ENCODE measurements around the gene ASPDH. TPM values are rescaled to one million over a fixed set of nuclear protein-coding genes. Genes with fewer than 3 reads are reported as not detected.
A peak's percentile ranks its signal among the peaks of the same experiment; 100 is the strongest.

The ASPDH gene
- total RNA-seq, 2 experiments from 2014 or later = not detected

GRCh38 chr19:50510121-50510670 is 3.5 kb downstream of the ASPDH start:
- H3K36me3 Mint-ChIP-seq (ENCODE audit: low read depth) = peaks cover 2% of the 10 kb centered on the region
- peak overlapping the region; percentile 88 for H3K27ac Mint-ChIP-seq
- H3K27me3 Mint-ChIP-seq (ENCODE audit: low read depth) = peaks cover 16% of the 10 kb centered on the region
- intact Hi-C loops (cut with micrococcal nuclease) = loop anchor here (10.0 kb wide), 1 partner anchor 1195 kb away; no protein-coding TSS in a partner anchor
- CTCF ChIA-PET = interaction anchor here (0.6 to 0.7 kb wide), 2 partner anchors 13 to 214 kb away, joined by 3 read pairs; no protein-coding TSS in a partner anchor
- H3K4me1 Mint-ChIP-seq (ENCODE audit: low read depth) = peaks cover 23% of the 10 kb centered on the region
- H3K9me3 Mint-ChIP-seq = no peaks in the 10 kb centered on the region
- H3K4me3 Mint-ChIP-seq = peak overlapping the region; percentile 87
- no peak for DNase-seq

DNA sequence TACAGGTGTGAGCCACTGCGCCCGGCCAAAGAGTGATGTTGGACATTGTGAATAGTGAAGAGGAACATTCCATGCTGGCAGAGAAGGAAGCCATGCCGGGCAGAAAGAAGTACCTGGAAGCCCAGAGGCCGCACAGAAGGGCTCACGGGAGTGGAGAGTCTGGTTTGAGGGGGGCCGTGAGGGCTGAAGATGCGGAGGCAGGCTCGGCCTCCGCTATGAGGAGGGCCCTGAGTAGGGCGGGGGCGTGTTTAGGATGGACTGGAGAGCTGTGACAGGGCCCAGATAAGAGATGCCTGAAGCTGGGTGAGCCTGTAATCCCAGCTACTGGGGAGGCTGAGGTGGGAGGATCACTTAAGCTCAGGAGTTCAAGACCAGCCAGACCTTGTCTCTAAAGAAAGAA is 4.3 kb downstream of the ASPDH start:
- Mint-ChIP-seq H3K27me3 (ENCODE audit: low read depth) (peaks cover 14% of the 10 kb centered on the region), H3K27ac (no peak overlapping the region), H3K4me3 (no peak overlapping the region), H3K9me3 (no peaks in the 10 kb centered on the region), H3K36me3 (ENCODE audit: low read depth) (peaks cover 2% of the 10 kb centered on the region), H3K4me1 (ENCODE audit: low read depth) (peaks cover 21% of the 10 kb centered on the region)
- DNase-seq = no peak
- intact Hi-C loops (cut with micrococcal nuclease) = no loop called here
- CTCF ChIA-PET = interaction anchor here (0.7 kb wide), 1 partner anchor 14 kb away, joined by 3 read pairs; no protein-coding TSS in a partner anchor

- DNase-seq = no peak
- CTCF ChIA-PET = no interaction called here
- Mint-ChIP-seq H3K27me3 (ENCODE audit: low read depth) (peaks cover 10% of the 10 kb centered on the region), H3K36me3 (ENCODE audit: low read depth) (peaks cover 2% of the 10 kb centered on the region), H3K4me1 (ENCODE audit: low read depth) (peaks cover 20% of the 10 kb centered on the region), H3K4me3 (peak overlapping the region; percentile 38), H3K9me3 (no peaks in the 10 kb centered on the region), H3K27ac (no peak overlapping the region)
- intact Hi-C loops (cut with micrococcal nuclease) = no loop called here
These were observed 4.9 kb downstream of the ASPDH start for GRCh38 chr19:50508843-50509190.

- no peak for DNase-seq
- CTCF ChIA-PET = no interaction called here
- no peaks in the 10 kb centered on the region for H3K27me3 Mint-ChIP-seq (ENCODE audit: low read depth)
- H3K4me1 Mint-ChIP-seq (ENCODE audit: low read depth) = peaks cover 20% of the 10 kb centered on the region
- intact Hi-C loops (cut with micrococcal nuclease) = no loop called here
- no peak overlapping the region for H3K27ac Mint-ChIP-seq
- no peaks in the 10 kb centered on the region for H3K9me3 Mint-ChIP-seq
- H3K4me3 Mint-ChIP-seq = no peak overlapping the region
- H3K36me3 Mint-ChIP-seq (ENCODE audit: low read depth) = peaks cover 2% of the 10 kb centered on the region
These were observed 6.3 kb downstream of the ASPDH start for GRCh38 chr19:50507376-50507775.

DNA sequence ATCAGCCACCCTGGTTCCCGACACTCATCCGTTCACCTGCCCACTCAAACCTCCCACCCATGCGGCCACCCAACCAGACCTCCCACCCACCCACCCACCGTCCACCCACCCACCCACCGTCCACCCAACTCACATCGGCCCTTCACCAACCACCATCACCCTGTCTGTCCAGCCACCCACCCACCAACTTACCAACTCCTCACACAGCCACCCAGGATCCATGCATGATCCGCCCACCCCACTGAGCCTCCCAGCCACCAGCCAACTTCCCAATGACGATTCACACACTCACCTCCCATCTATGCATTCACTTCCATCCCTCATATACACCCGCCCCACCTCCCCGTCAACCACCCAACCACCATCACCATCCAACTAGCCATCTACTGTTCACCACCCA is 7.0 kb downstream of the ASPDH start:
- peaks cover 18% of the 10 kb centered on the region for H3K4me1 Mint-ChIP-seq (ENCODE audit: low read depth)
- no peak overlapping the region for H3K27ac Mint-ChIP-seq
- H3K36me3 Mint-ChIP-seq (ENCODE audit: low read depth) = peaks cover 2% of the 10 kb centered on the region
- no peaks in the 10 kb centered on the region for H3K9me3 Mint-ChIP-seq
- CTCF ChIA-PET = no interaction called here
- intact Hi-C loops (cut with micrococcal nuclease) = no loop called here
- H3K27me3 Mint-ChIP-seq (ENCODE audit: low read depth) = no peaks in the 10 kb centered on the region
- no peak for DNase-seq
- no peak overlapping the region for H3K4me3 Mint-ChIP-seq

DNA sequence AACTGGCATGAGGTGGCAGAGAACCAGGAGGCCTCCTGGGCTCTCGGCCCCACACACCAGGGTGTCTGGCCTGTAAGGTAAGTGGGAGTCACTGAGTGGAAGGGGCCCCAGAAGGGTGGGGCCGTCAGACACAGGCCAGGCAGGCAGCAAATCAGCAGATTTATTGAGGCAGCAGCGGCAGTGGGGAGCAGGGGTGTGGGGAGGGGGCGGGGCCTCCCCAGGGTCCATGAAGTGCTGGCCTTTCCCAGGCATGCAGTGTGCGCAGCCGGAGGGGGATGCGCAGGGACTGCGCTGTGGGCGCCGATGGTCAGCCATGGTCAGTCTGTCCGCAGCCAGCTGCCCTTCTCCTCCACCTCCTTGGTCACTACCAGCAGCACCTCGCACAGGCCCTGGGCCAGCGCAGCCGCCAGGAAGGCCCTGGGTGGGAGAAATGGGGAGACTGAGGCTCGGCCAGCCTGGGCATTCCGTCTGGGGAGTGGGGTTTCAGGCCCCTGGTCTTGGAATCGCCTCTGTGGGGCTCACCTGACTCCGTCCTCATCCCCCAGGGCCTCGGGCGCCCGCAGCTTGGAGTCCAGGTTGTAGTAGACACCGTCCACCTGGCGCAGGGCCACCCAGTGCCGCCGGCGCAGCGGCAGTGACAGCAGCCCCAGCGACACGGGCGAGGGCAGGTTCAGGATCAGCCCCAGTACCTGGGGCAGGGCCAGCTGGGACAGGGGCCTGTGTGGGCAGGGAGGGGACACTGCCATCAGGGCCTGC is 7.7 kb downstream of the ASPDH start:
- peaks cover 14% of the 10 kb centered on the region for H3K4me1 Mint-ChIP-seq (ENCODE audit: low read depth)
- H3K9me3 Mint-ChIP-seq = no peaks in the 10 kb centered on the region
- DNase-seq = no peak
- peaks cover 2% of the 10 kb centered on the region for H3K36me3 Mint-ChIP-seq (ENCODE audit: low read depth)
- H3K4me3 Mint-ChIP-seq = no peak overlapping the region
- intact Hi-C loops (cut with micrococcal nuclease) = no loop called here
- no peaks in the 10 kb centered on the region for H3K27me3 Mint-ChIP-seq (ENCODE audit: low read depth)
- CTCF ChIA-PET = no interaction called here
- no peak overlapping the region for H3K27ac Mint-ChIP-seq

DNA sequence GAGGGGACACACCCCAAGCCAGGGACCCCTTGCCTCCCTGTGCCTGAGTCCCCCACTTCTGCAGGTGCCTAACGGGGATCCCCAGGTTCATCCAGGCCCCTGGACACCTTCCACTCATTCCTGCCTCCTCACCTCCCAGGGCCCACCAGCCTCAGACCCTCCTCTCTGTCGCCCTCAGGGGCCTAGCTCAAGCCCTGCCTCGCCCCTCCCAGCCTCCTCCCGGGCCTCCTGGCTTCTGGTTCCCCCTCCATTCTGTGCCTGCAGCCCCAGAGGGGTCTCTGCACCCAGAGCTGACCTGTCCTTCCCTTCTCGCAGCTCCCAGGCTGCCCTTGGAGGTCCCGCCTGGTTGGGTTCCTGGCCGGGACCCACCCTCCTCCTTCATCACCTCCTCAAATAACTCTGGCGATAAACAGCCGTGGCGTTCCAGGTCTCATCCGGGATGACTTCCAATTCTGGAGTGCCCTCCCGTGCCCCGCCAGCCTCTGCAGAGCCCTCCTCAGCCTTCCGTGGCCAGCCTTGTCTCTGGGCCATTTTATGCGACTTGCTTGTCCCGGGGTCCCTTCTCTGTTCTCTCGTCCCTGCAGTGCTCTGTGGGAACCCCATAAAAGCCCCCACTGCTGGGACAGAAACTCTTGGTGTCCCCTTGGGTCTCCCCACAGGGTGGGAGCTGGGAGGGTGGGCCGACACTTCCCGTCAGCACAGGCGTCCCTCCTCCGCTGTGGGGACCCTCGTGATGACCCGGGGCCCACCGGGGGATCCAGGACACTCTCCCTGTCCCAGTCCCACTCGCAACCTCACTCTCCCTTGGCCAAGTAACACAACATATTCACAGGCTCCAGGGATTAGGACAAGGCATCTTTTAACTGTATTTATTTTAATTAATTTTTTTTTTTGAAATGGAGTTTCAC is 11.9 kb downstream of the ASPDH start:
- Mint-ChIP-seq H3K27ac (no peak overlapping the region), H3K36me3 (ENCODE audit: low read depth) (no peaks in the 10 kb centered on the region), H3K27me3 (ENCODE audit: low read depth) (no peaks in the 10 kb centered on the region), H3K4me1 (ENCODE audit: low read depth) (no peaks in the 10 kb centered on the region), H3K9me3 (no peaks in the 10 kb centered on the region), H3K4me3 (no peak overlapping the region)
- intact Hi-C loops (cut with micrococcal nuclease) = no loop called here
- DNase-seq = no peak
- CTCF ChIA-PET = no interaction called here

- no peak for DNase-seq
- Mint-ChIP-seq H3K27me3 (ENCODE audit: low read depth) (no peaks in the 10 kb centered on the region), H3K4me1 (ENCODE audit: low read depth) (no peaks in the 10 kb centered on the region), H3K9me3 (no peaks in the 10 kb centered on the region), H3K4me3 (no peak overlapping the region), H3K36me3 (ENCODE audit: low read depth) (no peaks in the 10 kb centered on the region), H3K27ac (no peak overlapping the region)
- CTCF ChIA-PET = no interaction called here
- intact Hi-C loops (cut with micrococcal nuclease) = no loop called here
These were observed 12.5 kb downstream of the ASPDH start for GRCh38 chr19:50501186-50501567.

DNA sequence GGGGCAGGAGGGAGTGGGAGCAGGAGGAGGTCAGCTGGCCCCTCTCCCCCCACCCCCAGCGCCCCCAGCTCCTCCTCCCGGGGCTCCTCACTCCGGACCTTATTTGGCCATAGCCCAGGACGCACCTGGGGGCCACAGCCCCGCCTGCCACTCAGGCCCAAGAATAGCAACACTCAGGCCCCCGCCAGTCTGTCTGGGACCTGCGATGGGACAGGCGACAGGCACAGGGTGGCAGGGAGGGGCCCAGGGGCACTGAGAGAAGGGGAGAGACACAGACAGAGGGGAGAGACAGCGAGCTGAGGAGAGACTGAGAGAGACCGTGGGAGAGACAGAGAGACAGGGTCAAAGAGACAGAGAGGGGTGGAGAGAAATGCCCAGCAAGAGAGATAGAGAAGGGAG is 13.0 kb downstream of the ASPDH start:
- no peak for DNase-seq
- no peaks in the 10 kb centered on the region for H3K27me3 Mint-ChIP-seq (ENCODE audit: low read depth)
- intact Hi-C loops (cut with micrococcal nuclease) = no loop called here
- no peak overlapping the region for H3K27ac Mint-ChIP-seq
- H3K4me1 Mint-ChIP-seq (ENCODE audit: low read depth) = no peaks in the 10 kb centered on the region
- CTCF ChIA-PET = interaction anchor here (0.6 kb wide), 1 partner anchor 562 kb away, joined by 5 read pairs; no protein-coding TSS in a partner anchor
- H3K9me3 Mint-ChIP-seq = no peaks in the 10 kb centered on the region
- H3K4me3 Mint-ChIP-seq = no peak overlapping the region
- no peaks in the 10 kb centered on the region for H3K36me3 Mint-ChIP-seq (ENCODE audit: low read depth)

DNA sequence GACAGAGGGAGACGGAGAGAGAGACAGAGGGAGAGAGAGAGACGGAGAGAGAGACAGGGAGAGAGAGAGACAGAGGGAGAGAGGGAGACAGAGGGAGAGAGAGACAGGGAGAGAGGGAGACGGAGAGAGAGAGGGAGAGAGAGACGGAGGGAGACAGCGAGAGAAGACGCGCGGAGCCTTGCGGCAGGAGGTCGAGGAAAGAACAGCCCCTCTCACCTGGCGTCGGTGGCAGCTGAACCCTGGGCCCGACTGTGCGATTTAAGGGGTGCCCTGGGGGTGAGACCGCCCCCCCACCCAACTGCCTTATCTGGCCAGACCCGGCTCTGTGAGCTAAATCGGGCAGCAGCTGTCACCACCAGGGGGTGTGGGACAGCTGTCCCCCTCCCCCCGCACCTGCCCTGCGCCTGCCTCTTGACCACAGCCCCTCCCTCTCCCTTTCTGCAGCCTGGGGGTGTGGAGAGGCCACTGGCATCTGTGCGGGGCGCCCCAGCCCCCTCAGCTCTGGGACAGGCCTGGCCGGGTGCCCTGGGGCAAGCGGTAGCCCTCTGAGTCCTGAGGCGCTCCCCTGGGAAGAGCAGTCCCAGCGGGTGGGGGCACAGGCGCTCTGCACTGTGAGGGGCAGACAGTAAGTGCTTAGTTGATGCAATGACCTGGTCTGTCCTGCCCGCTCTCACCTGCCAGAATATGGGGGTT is 13.5 kb downstream of the ASPDH start:
- no peak overlapping the region for H3K27ac Mint-ChIP-seq
- CTCF ChIA-PET = interaction anchor here (0.6 kb wide), 1 partner anchor 562 kb away, joined by 5 read pairs; no protein-coding TSS in a partner anchor
- no peaks in the 10 kb centered on the region for H3K27me3 Mint-ChIP-seq (ENCODE audit: low read depth)
- no peak overlapping the region for H3K4me3 Mint-ChIP-seq
- peak; percentile 22 for DNase-seq
- intact Hi-C loops (cut with micrococcal nuclease) = no loop called here
- no peaks in the 10 kb centered on the region for H3K4me1 Mint-ChIP-seq (ENCODE audit: low read depth)
- no peaks in the 10 kb centered on the region for H3K36me3 Mint-ChIP-seq (ENCODE audit: low read depth)
- H3K9me3 Mint-ChIP-seq = no peaks in the 10 kb centered on the region

DNA sequence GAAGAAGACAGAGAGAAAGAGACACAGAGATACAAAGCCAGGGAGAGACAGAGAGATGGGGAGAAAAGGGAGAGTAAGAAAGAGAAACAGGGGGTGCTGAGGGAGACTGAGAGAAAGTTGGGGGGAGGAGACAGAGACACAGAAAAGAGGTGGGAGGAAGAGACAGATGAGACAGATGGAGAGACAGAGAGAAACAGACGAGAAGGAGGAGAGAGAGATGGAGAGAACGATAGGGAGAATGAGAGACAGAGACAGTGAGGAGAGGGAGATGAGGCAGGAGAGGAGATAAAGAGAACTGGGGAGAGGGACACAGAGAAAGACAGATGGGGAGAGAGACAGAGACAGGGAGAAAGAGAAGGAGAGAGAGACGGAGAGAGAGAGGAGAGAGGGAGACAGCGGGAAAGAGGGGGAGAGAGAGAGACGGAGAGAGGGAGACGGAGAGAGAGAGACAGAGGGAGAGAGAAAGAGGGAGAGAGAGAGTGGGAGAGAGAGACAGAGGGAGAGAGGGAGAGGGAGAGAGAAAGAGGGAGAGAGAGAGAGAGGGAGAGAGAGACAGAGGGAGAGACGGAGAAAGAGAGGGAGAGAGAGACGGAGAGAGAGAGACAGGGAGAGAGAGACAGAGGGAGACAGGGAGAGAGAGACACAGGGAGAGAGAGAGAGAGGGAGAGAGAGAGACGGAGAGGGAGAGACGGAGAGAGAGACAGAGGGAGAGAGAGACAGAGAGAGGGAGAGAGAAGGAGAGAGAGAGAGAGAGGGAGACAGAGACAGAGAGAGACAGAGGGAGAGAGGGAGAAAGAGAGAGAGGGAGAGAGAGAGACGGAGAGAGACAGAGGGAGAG is 15.3 kb downstream of the ASPDH start:
- Mint-ChIP-seq H3K4me3 (no peak overlapping the region), H3K27me3 (ENCODE audit: low read depth) (no peaks in the 10 kb centered on the region), H3K4me1 (ENCODE audit: low read depth) (no peaks in the 10 kb centered on the region), H3K36me3 (ENCODE audit: low read depth) (no peaks in the 10 kb centered on the region), H3K9me3 (no peaks in the 10 kb centered on the region), H3K27ac (no peak overlapping the region)
- CTCF ChIA-PET = no interaction called here
- intact Hi-C loops (cut with micrococcal nuclease) = no loop called here
- no peak for DNase-seq

Measured in activated naive CD4-positive, alpha-beta T cell treated with anti-CD3 and anti-CD28 coated beads for 36 hours (primary cell).